Osteoblast (primary cell): ENCODE data around the gene MRPL27. TPM values are rescaled to one million over a fixed set of nuclear protein-coding genes. Genes with fewer than 3 reads are reported as not detected.

ENCODE experiments used
- DNase-seq: peaks from one replicate; pipeline ENCODE4 v3.0.0; 2011; ENCODE audit warnings: low spot score, mixed read lengths; ENCODE audit not compliant: insufficient read length; ENCODE audit errors: missing footprints
- H2AFZ ChIP-seq: 2 replicates; pipeline ENCODE4 v1.6.0; 2011; ENCODE audit warnings: mild to moderate bottlenecking, low read length
- H3K27ac ChIP-seq: 2 replicates; pipeline ENCODE4 v1.5.1; 2011; ENCODE audit warnings: mild to moderate bottlenecking, low read depth, low read length, moderate library complexity
- H3K27me3 ChIP-seq: 2 replicates; pipeline ENCODE4 v1.6.0; 2012; ENCODE audit warnings: mild to moderate bottlenecking, control low read depth, inconsistent platforms, low read length, moderate library complexity; ENCODE audit not compliant: insufficient read depth
- H3K36me3 ChIP-seq: 2 replicates; pipeline ENCODE4 v1.5.1; 2011; ENCODE audit warnings: mild to moderate bottlenecking, low read length, control low read depth, moderate library complexity; ENCODE audit not compliant: insufficient read depth
- H3K4me1 ChIP-seq: 2 replicates; pipeline ENCODE4 v1.5.1; 2011; ENCODE audit warnings: mild to moderate bottlenecking, low read length, control low read depth, moderate library complexity; ENCODE audit not compliant: insufficient read depth
- H3K4me2 ChIP-seq: 2 replicates; pipeline ENCODE4 v1.6.0; 2011; ENCODE audit warnings: mild to moderate bottlenecking, low read length; ENCODE audit not compliant: insufficient read depth
- H3K4me3 ChIP-seq: fragments of 200-600 bp; sonication (generic); 3 replicates; pipeline ENCODE4 v1.5.1; 2012; ENCODE audit warnings: mild to moderate bottlenecking, low read length, inconsistent platforms; ENCODE audit not compliant: insufficient read depth
- H3K79me2 ChIP-seq: 2 replicates; pipeline ENCODE4 v1.6.0; 2012; ENCODE audit warnings: mild to moderate bottlenecking, low read length, control low read depth, inconsistent platforms; ENCODE audit not compliant: insufficient read depth
- H3K9me3 ChIP-seq: 2 replicates; pipeline ENCODE4 v1.5.1; 2011; ENCODE audit warnings: low read depth, low read length, control low read depth
- H4K20me1 ChIP-seq: 2 replicates; pipeline ENCODE4 v1.6.0; 2012; ENCODE audit warnings: mild to moderate bottlenecking, low read length, control low read depth; ENCODE audit not compliant: insufficient read depth
- total RNA-seq: library from RNA; depleted of rRNA; stranded (reverse); fragments of >200 nt; gene quantifications from 2 replicates; pipeline ENCODE4 v1.2.3, GENCODE V29; 2012
- TF ChIP-seq, protein P1 (sequence below): IDR thresholded peaks from 2 replicates; pipeline ENCODE4 v1.5.1; 2011; ENCODE audit warnings: mild to moderate bottlenecking, low read depth, low read length, moderate library complexity; ENCODE audit errors: extremely low read depth

The MRPL27 gene
- total RNA-seq, 1 donor = 55.7 TPM

DNA sequence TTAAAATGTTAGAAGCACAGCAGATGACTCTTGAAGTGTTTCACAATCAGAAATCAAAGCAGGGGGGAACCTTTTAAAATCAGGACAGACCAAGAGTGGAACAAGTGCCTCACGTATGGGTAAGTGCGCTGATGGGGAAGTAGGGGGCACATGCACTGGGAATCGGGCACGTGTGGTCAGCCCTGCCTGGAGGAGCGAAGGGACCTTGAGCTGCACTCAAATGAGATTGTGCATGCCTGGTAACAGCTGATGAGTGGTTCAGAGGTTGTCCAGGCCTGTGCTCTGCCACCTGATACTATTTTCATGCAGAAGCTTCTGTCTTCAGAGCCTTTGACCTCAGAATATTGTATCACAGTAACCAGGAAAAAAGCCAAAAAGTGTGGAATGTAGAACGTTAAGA, 40.8 kb downstream of the MRPL27 start:
- no peak for DNase-seq

DNA sequence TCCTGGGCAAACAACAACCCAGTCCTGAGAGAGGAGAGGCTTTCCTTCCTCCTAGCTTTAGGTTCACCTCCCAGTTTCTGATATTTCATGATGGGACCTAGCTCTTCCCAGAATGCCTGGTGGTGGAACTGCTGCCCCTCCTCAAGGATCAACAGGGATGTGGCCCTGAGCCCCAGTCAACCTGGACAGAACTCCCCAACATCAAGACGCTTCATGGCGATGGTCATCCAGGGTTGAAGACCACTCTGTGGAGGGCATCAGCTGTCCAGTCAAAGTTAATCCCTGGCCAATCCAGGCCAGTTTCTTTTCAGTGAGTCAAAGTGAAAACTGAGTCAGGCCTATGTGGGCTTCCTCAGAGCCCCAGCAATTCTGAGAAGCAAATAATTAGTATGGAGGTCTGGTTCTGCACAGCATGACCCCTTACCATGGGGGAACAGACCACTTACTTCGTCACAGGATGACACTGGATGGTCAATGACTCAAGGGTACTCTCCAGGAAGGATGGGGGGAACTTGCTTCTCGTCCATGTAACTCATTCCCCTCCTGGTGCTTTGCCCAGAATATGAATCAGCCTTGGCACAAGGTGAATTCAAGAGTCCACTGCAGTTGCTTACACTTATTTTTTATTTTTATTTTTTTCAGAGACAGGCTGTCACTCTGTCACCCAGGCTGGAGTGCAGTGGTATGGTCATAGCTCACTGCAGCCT, 41.7 kb downstream of the MRPL27 start:
- H3K36me3 ChIP-seq = no peaks in the 10 kb centered on the region
- no peaks in the 10 kb centered on the region for H4K20me1 ChIP-seq
- no peaks in the 10 kb centered on the region for H3K27me3 ChIP-seq
- TF ChIP-seq, protein P1, sequence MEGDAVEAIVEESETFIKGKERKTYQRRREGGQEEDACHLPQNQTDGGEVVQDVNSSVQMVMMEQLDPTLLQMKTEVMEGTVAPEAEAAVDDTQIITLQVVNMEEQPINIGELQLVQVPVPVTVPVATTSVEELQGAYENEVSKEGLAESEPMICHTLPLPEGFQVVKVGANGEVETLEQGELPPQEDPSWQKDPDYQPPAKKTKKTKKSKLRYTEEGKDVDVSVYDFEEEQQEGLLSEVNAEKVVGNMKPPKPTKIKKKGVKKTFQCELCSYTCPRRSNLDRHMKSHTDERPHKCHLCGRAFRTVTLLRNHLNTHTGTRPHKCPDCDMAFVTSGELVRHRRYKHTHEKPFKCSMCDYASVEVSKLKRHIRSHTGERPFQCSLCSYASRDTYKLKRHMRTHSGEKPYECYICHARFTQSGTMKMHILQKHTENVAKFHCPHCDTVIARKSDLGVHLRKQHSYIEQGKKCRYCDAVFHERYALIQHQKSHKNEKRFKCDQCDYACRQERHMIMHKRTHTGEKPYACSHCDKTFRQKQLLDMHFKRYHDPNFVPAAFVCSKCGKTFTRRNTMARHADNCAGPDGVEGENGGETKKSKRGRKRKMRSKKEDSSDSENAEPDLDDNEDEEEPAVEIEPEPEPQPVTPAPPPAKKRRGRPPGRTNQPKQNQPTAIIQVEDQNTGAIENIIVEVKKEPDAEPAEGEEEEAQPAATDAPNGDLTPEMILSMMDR = no peak
- no peak overlapping the region for H2AFZ ChIP-seq
- H3K4me2 ChIP-seq = peak overlapping the region; percentile 20
- no peaks in the 10 kb centered on the region for H3K79me2 ChIP-seq
- peaks cover 21% of the 10 kb centered on the region for H3K4me1 ChIP-seq
- peak overlapping the region; percentile 66 for H3K27ac ChIP-seq
- H3K9me3 ChIP-seq = no peaks in the 10 kb centered on the region
- H3K4me3 ChIP-seq = no peak overlapping the region
- peak; percentile 91 for DNase-seq

More for the DNA sequence above, 40.8 kb downstream of the MRPL27 start:
- Histone ChIP-seq H3K36me3 (no peaks in the 10 kb centered on the region), H3K4me1 (peaks cover 21% of the 10 kb centered on the region), H3K4me2 (peak overlapping the region; percentile 13), H2AFZ (no peak overlapping the region), H3K27me3 (no peaks in the 10 kb centered on the region), H3K4me3 (no peak overlapping the region), H4K20me1 (no peaks in the 10 kb centered on the region), H3K79me2 (no peaks in the 10 kb centered on the region), H3K9me3 (no peaks in the 10 kb centered on the region), H3K27ac (peak overlapping the region; percentile 21)
- TF ChIP-seq, protein P1 = no peak

DNA sequence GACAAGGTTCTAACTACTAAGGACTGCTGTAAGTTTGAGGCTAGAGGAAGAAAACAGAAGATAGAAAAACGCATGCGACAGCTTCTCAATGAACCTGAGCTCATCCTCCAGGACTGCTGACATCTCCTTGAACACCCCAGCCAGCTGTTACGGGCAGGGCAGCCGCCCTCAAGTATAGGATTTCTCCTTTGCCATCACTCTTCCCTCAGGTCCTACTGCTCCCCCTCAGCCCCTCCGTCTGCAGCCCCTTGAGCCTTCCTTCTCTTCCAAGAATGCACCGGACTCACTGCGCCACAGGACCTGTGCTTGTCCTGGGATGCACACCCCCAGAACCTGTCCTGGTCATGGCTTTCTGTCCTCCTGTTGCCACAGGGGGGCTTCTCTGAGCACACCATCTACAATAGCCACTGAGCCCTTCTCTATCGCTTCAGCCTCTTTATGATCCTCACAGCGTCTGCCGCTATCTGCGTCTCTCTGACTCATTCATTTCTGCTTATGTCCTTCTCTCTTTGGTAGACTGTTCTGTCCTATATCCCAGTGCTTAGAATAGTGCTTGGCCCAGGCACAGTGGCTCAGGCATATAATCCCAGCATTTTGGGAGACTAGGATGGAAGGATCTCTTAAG, 42.7 kb downstream of the MRPL27 start:
- Histone ChIP-seq H3K4me3 (no peak overlapping the region), H4K20me1 (no peaks in the 10 kb centered on the region), H3K36me3 (no peaks in the 10 kb centered on the region), H3K4me1 (peaks cover 21% of the 10 kb centered on the region), H3K79me2 (no peaks in the 10 kb centered on the region), H3K27me3 (no peaks in the 10 kb centered on the region), H3K4me2 (no peak overlapping the region), H3K9me3 (no peaks in the 10 kb centered on the region), H2AFZ (no peak overlapping the region), H3K27ac (no peak overlapping the region)
- DNase-seq = no peak
- TF ChIP-seq, protein P1 = no peak

- TF ChIP-seq, protein P1 = no peak
- H3K9me3 ChIP-seq = no peaks in the 10 kb centered on the region
- H3K79me2 ChIP-seq = no peaks in the 10 kb centered on the region
- peaks cover 21% of the 10 kb centered on the region for H3K4me1 ChIP-seq
- no peaks in the 10 kb centered on the region for H3K36me3 ChIP-seq
- H3K4me2 ChIP-seq = no peak overlapping the region
- H3K27me3 ChIP-seq = no peaks in the 10 kb centered on the region
- H3K27ac ChIP-seq = no peak overlapping the region
- no peak overlapping the region for H3K4me3 ChIP-seq
- H2AFZ ChIP-seq = no peak overlapping the region
- no peaks in the 10 kb centered on the region for H4K20me1 ChIP-seq
- DNase-seq = no peak
Observed at GRCh38 chr17:50329716-50330115, 43.3 kb downstream of the MRPL27 start.
